ENCODE measurements around the gene DLL3.

DNA sequence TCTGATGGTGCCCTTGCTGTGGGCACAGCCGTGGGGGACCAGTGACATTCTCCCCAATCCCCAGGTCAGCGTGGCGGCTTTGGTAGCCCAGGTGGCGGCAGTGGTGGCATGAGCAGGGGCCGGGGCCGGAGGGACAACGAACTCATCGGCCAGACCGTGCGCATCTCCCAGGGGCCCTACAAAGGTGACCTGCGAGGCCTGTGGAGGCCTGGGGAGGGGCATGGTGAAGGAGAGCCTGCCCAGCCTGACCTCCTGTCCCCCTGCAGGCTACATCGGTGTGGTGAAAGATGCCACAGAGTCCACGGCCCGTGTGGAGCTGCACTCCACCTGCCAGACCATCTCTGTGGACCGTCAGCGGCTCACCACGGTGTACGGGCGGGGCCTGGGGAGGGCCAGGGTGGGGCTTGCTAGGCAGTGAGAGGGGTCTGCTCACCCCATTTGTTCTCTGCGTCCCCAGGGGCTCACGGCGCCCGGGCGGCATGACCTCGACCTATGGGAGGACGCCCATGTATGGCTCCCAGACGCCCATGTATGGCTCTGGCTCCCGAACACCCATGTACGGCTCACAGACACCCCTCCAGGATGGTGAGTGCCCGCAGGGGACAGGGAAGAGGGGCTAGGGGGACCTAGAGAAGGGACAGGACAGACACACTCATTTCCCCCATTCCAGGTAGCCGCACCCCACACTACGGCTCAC, 25.9 kb upstream of the DLL3 start:
- no peak for TF ChIP-seq HOXB5 (CRISPR knock-in tag; IDR thresholded peaks at IDR 0.05)
- TF ChIP-seq, protein P1, sequence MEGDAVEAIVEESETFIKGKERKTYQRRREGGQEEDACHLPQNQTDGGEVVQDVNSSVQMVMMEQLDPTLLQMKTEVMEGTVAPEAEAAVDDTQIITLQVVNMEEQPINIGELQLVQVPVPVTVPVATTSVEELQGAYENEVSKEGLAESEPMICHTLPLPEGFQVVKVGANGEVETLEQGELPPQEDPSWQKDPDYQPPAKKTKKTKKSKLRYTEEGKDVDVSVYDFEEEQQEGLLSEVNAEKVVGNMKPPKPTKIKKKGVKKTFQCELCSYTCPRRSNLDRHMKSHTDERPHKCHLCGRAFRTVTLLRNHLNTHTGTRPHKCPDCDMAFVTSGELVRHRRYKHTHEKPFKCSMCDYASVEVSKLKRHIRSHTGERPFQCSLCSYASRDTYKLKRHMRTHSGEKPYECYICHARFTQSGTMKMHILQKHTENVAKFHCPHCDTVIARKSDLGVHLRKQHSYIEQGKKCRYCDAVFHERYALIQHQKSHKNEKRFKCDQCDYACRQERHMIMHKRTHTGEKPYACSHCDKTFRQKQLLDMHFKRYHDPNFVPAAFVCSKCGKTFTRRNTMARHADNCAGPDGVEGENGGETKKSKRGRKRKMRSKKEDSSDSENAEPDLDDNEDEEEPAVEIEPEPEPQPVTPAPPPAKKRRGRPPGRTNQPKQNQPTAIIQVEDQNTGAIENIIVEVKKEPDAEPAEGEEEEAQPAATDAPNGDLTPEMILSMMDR (IDR thresholded peaks at IDR 0.05) = no peak
